Astrocyte (in vitro differentiated cells and primary cell): Measurements from ENCODE around the gene LIPC. TPM values are rescaled to one million over a fixed set of nuclear protein-coding genes. Genes with fewer than 3 reads are reported as not detected.
A peak's percentile ranks its signal among the peaks of the same experiment; 100 is the strongest.

Experiments used
- DNase-seq: peaks from one replicate; pipeline ENCODE4 v3.0.0-alpha.2; 2010; ENCODE audit warnings: low read depth
- FAIRE-seq: peaks from 2 replicates; lab custom pipeline; 2011; peaks lifted over from hg19 to GRCh38; lab: Jason Lieb, UNC
- H2AFZ ChIP-seq: 2 replicates; pipeline ENCODE4 v1.6.0; 2012; ENCODE audit warnings: low read depth, low read length, inconsistent platforms
- H3K27ac ChIP-seq: 2 replicates; pipeline ENCODE4 v1.5.1; 2011; ENCODE audit warnings: low read depth, low read length, inconsistent platforms
- H3K27me3 ChIP-seq: 2 replicates; pipeline ENCODE4 v1.6.0; 2011; ENCODE audit warnings: low read length, inconsistent platforms; ENCODE audit not compliant: insufficient read depth
- H3K36me3 ChIP-seq: 2 replicates; pipeline ENCODE4 v1.5.1; 2011; ENCODE audit warnings: low read length, inconsistent platforms; ENCODE audit not compliant: insufficient read depth
- H3K4me1 ChIP-seq: 2 replicates; pipeline ENCODE4 v1.5.1; 2011; ENCODE audit warnings: low read length, inconsistent platforms; ENCODE audit not compliant: insufficient read depth
- H3K4me2 ChIP-seq: 2 replicates; pipeline ENCODE4 v1.6.0; 2012; ENCODE audit warnings: low read length, inconsistent platforms
- H3K4me3 ChIP-seq: 2 replicates; pipeline ENCODE4 v1.5.1; 2011; ENCODE audit warnings: low read depth, mild to moderate bottlenecking, low read length, inconsistent platforms; ENCODE audit not compliant: insufficient read depth
- H3K79me2 ChIP-seq: 2 replicates; pipeline ENCODE4 v1.6.0; 2012; ENCODE audit warnings: mild to moderate bottlenecking, low read length, inconsistent platforms; ENCODE audit not compliant: insufficient read depth
- H3K9ac ChIP-seq: 2 replicates; pipeline ENCODE4 v1.6.0; 2012; ENCODE audit warnings: mild to moderate bottlenecking, low read length, inconsistent platforms
- H3K9me3 ChIP-seq: 2 replicates; pipeline ENCODE4 v1.5.1; 2012; ENCODE audit warnings: low read depth, mild to moderate bottlenecking, low read length, inconsistent platforms; ENCODE audit not compliant: insufficient read depth
- H4K20me1 ChIP-seq: 2 replicates; pipeline ENCODE4 v1.6.0; 2012; ENCODE audit warnings: low read length, inconsistent platforms; ENCODE audit not compliant: insufficient read depth
- H3K27ac Mint-ChIP-seq: one replicate; pipeline ENCODE4 v1.8.0; 2021; ENCODE audit warnings: mild to moderate bottlenecking, mixed read lengths; ENCODE audit not compliant: unreplicated experiment
- H3K27me3 Mint-ChIP-seq: one replicate; pipeline ENCODE4 v1.8.0; 2021; ENCODE audit warnings: low read depth, mixed read lengths; ENCODE audit not compliant: unreplicated experiment
- H3K36me3 Mint-ChIP-seq: one replicate; pipeline ENCODE4 v1.8.0; 2021; ENCODE audit warnings: low read depth, mixed read lengths; ENCODE audit not compliant: unreplicated experiment
- H3K4me1 Mint-ChIP-seq: one replicate; pipeline ENCODE4 v1.8.0; 2021; ENCODE audit warnings: low read depth, mixed read lengths; ENCODE audit not compliant: unreplicated experiment
- H3K4me3 Mint-ChIP-seq: one replicate; pipeline ENCODE4 v1.8.0; 2021; ENCODE audit warnings: mild to moderate bottlenecking, moderate library complexity, mixed read lengths; ENCODE audit not compliant: unreplicated experiment
- H3K9me3 Mint-ChIP-seq: one replicate; pipeline ENCODE4 v1.8.0; 2021; ENCODE audit warnings: mild to moderate bottlenecking, mixed read lengths; ENCODE audit not compliant: unreplicated experiment
- CTCF ChIP-seq: IDR thresholded peaks from 2 replicates; pipeline ENCODE4 v1.5.1; 2011; ENCODE audit warnings: low read depth, mild to moderate bottlenecking, inconsistent platforms, low read length, moderate library complexity; ENCODE audit not compliant: insufficient read depth
- EZH2 ChIP-seq: IDR thresholded peaks from 2 replicates; pipeline ENCODE4 v1.6.1; 2012; ENCODE audit warnings: mild to moderate bottlenecking, low read length, inconsistent platforms; ENCODE audit not compliant: insufficient read depth
- total RNA-seq: library from RNA; stranded (reverse); gene quantifications from 2 replicates; pipeline ENCODE4 v1.2.1, GENCODE V29; 2021

Gene LIPC
- total RNA-seq, 1 donor from 2014 or later: not detected

- no peak for FAIRE-seq
- peaks cover 16% of the 10 kb centered on the region for H3K27me3 Mint-ChIP-seq
Observed at GRCh38 chr15:58555162-58556027, 123.6 kb downstream of the LIPC start.

GRCh38 chr15:58556028-58556361, 124.2 kb downstream of the LIPC start:
- peaks cover 4% of the 10 kb centered on the region for H3K9me3 ChIP-seq
- peaks cover 10% of the 10 kb centered on the region for H3K27me3 ChIP-seq
- H4K20me1 ChIP-seq: no peaks in the 10 kb centered on the region
- H3K9ac ChIP-seq: no peak overlapping the region
- no peaks in the 10 kb centered on the region for H3K79me2 ChIP-seq
- DNase-seq (no peak), FAIRE-seq (no peak)
- Mint-ChIP-seq H3K27ac (no peak overlapping the region), H3K4me3 (no peak overlapping the region), H3K4me1 (peaks cover 21% of the 10 kb centered on the region), H3K36me3 (no peaks in the 10 kb centered on the region), H3K9me3 (peaks cover 2% of the 10 kb centered on the region), H3K27me3 (peaks cover 16% of the 10 kb centered on the region)
- peaks cover 18% of the 10 kb centered on the region for H3K4me1 ChIP-seq
- no peak overlapping the region for H3K4me2 ChIP-seq
- no peaks in the 10 kb centered on the region for H3K36me3 ChIP-seq
- H3K27ac ChIP-seq: no peak overlapping the region
- H2AFZ ChIP-seq: no peak overlapping the region
- no peak overlapping the region for H3K4me3 ChIP-seq
- TF ChIP-seq EZH2 (no peak), CTCF (no peak)

More at GRCh38 chr15:58555162-58556027, 123.6 kb downstream of the LIPC start:
- H3K79me2 ChIP-seq: no peaks in the 10 kb centered on the region
- no peak for TF ChIP-seq CTCF
- no peak for TF ChIP-seq EZH2
- peak overlapping the region; percentile 53 for H2AFZ ChIP-seq
- Mint-ChIP-seq H3K4me3 (no peak overlapping the region), H3K27ac (no peak overlapping the region), H3K36me3 (no peaks in the 10 kb centered on the region), H3K4me1 (peaks cover 22% of the 10 kb centered on the region), H3K9me3 (peaks cover 2% of the 10 kb centered on the region)
- DNase-seq: no peak
- no peak overlapping the region for H3K27ac ChIP-seq
- no peak overlapping the region for H3K4me2 ChIP-seq
- no peak overlapping the region for H3K4me3 ChIP-seq
- H3K9me3 ChIP-seq: peaks cover 4% of the 10 kb centered on the region
- H4K20me1 ChIP-seq: no peaks in the 10 kb centered on the region
- no peak overlapping the region for H3K9ac ChIP-seq
- peaks cover 18% of the 10 kb centered on the region for H3K4me1 ChIP-seq
- peaks cover 10% of the 10 kb centered on the region for H3K27me3 ChIP-seq
- H3K36me3 ChIP-seq: no peaks in the 10 kb centered on the region

- Mint-ChIP-seq H3K4me3 (no peak overlapping the region), H3K27ac (no peak overlapping the region), H3K27me3 (peaks cover 16% of the 10 kb centered on the region), H3K9me3 (peaks cover 2% of the 10 kb centered on the region), H3K36me3 (no peaks in the 10 kb centered on the region), H3K4me1 (peaks cover 15% of the 10 kb centered on the region)
- TF ChIP-seq CTCF (no peak), EZH2 (no peak)
- Histone ChIP-seq H3K27ac (no peak overlapping the region), H2AFZ (no peak overlapping the region), H3K36me3 (no peaks in the 10 kb centered on the region), H3K79me2 (no peaks in the 10 kb centered on the region), H4K20me1 (no peaks in the 10 kb centered on the region), H3K4me3 (no peak overlapping the region), H3K4me2 (no peak overlapping the region), H3K9me3 (peaks cover 4% of the 10 kb centered on the region), H3K9ac (no peak overlapping the region), H3K4me1 (peaks cover 12% of the 10 kb centered on the region), H3K27me3 (peaks cover 10% of the 10 kb centered on the region)
- no peak for DNase-seq
- FAIRE-seq: no peak
Observed at GRCh38 chr15:58556541-58556940, 124.8 kb downstream of the LIPC start.
